GM12873 (cell line): ENCODE results near the gene ANKRD44.

Experiments
- TF ChIP-seq, protein P1 (sequence below): IDR thresholded peaks from 2 replicates; pipeline ENCODE4 v1.5.1; 2012; ENCODE audit warnings: low read depth, mild to moderate bottlenecking, moderate library complexity, low read length, control low read depth; ENCODE audit not compliant: insufficient read depth; ENCODE audit errors: missing control alignments

Gene ANKRD44

DNA sequence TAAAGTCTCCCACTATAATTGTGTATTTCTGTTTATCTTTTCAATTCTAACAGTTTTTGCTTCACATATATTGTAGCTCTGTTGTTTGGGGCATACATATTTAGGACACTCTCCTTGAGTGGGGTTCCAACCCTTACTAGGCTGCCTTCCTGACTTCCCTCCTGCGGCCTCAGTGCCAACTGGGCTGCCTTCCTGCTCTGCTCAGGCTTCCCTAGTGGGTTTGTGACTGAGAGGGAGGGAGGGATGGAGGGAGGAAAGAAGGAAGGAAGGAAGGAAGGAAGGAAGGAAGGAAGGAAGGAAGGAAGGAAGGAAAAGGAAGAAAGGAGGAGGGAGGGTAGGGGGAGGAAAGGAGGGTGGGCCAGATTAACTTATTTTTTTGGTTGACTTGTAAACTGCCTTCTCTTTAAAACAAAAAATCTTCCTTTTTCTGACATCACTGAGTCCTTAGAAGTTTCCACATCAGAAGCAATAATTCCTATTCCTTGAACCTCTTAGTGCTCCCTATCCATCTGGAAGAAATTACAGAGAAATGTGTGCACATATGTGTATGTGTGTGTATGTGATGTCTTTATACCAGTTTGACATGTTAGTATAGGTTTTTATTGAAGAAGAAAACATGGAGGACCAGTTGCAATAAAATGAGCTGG lies 238.7 kb downstream of the ANKRD44 start:
- TF ChIP-seq, protein P1, sequence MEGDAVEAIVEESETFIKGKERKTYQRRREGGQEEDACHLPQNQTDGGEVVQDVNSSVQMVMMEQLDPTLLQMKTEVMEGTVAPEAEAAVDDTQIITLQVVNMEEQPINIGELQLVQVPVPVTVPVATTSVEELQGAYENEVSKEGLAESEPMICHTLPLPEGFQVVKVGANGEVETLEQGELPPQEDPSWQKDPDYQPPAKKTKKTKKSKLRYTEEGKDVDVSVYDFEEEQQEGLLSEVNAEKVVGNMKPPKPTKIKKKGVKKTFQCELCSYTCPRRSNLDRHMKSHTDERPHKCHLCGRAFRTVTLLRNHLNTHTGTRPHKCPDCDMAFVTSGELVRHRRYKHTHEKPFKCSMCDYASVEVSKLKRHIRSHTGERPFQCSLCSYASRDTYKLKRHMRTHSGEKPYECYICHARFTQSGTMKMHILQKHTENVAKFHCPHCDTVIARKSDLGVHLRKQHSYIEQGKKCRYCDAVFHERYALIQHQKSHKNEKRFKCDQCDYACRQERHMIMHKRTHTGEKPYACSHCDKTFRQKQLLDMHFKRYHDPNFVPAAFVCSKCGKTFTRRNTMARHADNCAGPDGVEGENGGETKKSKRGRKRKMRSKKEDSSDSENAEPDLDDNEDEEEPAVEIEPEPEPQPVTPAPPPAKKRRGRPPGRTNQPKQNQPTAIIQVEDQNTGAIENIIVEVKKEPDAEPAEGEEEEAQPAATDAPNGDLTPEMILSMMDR, result no peak

DNA sequence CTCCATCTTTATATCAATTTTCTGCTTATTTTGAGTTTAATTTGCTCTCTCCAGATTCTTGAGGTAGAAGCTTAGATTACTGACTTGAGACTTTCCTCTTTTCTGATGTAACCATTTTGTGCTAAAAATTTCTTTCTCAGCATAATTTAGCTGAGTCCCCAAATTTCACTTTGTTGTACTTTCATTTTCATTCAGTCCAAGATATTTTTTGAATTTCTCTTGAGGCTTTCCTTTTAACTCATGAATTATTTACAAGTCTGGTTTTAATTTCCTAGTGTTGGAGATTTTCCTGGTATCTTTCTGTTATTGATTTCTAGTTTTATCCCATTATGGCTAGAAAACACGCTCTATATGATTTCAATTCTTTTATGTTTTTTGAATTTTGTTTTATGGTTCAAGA lies 239.4 kb downstream of the ANKRD44 start:
- TF ChIP-seq, protein P1, result no peak

GRCh38 chr2:197069958-197070357 lies 240.6 kb downstream of the ANKRD44 start:
- TF ChIP-seq, protein P1, result no peak

DNA sequence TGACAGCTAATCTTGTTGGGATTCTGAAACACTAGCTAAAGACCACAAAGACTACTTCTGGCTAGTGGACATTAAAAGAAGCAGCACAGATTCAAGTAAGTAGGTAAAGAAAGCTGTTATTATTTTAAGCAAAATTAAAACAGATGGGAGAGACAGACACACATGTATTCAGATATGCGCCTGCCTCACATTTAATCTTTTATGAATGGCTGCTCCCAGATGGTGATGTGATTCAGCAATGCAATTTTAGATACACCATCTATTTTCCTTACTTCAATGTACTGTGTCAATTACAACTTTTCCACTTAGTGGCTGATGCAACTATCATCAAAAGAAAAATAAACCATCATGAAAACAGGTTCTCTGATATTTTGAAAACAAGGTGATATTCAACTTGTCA lies 251.1 kb downstream of the ANKRD44 start:
- TF ChIP-seq, protein P1, result no peak

DNA sequence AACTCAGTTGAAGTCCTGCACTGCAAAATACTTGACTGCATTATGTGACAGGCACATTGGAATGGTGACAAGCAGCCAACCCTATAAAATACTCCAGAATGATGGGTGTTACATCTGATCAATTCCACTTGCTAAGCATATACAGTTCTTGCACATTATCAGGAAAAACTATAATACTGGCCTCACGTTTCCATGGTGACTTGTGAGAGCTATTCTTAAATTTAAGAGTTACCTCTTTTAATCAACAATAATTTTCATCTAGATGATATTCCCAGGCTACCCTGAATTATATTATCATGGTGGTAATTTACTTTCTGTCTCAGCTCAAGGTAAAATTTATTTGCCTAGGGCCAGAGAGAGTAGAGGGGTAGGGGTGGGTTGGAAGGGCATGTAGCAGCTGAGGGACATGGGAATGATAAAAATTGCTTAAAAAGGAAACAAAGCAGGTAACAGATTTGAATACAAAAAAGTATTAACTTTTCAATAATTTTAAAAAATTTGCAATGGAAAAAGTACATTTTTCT lies 251.7 kb downstream of the ANKRD44 start:
- TF ChIP-seq, protein P1, result no peak

DNA sequence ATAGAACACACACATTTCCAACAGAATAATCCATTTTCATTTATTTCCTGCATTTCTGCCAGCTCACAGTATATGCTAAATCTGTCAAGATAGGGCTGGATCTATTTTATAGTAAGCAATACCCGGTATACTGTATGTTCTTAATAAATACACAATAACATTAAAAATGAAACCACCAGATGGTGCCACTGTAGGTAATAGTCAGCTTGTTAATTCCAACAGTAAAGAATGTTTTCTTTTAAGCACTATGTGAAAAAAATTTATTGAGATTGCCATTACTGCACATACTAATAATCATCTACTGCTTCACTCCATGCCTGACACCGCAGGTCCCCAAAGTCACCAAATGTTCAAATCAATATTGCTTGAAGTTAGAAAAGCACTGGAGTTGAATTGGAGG lies 252.6 kb downstream of the ANKRD44 start:
- TF ChIP-seq, protein P1, result no peak

GRCh38 chr2:197055045-197055444 lies 255.5 kb downstream of the ANKRD44 start:
- TF ChIP-seq, protein P1, result no peak

DNA sequence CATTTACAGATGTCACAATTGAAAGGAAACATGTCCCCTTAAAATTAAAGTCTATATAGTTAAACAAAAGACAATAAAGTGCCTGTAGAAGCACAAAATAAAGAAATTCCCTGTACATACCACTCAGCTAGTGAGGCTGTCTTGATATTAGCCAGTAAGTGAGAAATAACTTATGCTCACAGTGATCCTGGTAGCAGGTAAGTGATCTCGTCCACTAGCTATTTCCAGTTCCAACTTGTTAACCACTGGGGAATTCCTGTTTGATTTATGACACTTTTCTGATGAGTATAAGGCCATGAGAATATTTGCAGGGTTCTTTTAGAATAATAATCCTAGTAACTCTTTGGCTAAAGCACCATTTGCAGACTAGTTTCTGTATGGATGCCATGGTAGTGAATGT lies 256.1 kb downstream of the ANKRD44 start:
- TF ChIP-seq, protein P1, result no peak
